GM10266 (cell line): ENCODE data around the gene PTP4A1.
"Not testable (repeated sequence)": the region's sequence is repeated elsewhere in the genome, so short reads cannot be mapped to it uniquely, and the experiment has no call there.

Experiments used
- DNase-seq: peaks from one replicate; pipeline ENCODE4 v3.0.0; 2012; ENCODE audit errors: extremely low spot score
- CTCF ChIP-seq: IDR thresholded peaks from 2 replicates; pipeline ENCODE4 v1.5.1; 2012; ENCODE audit warnings: mild to moderate bottlenecking, low read depth; ENCODE audit not compliant: control insufficient read depth, insufficient read depth; ENCODE audit errors: missing control alignments

The PTP4A1 gene

DNA sequence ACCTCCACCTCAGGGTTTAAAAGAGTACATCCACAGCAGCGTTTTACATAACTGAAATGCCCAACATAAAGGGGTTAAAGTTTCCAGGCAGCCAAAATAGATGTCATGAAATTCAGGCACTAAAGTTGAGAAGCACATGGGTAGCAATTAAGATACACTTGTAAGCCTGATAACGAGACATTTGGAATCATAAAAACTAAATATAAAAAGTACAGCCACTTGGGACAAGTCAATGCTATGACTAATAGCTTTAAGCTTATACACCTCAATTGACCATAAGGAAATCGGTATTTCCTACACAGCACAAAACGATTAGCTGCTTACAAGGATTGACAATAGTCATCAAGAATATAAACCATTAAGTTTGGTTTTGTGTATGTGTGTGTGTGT is 11.8 kb downstream of the PTP4A1 start:
- no peak for DNase-seq
- TF ChIP-seq CTCF, result no peak

DNA sequence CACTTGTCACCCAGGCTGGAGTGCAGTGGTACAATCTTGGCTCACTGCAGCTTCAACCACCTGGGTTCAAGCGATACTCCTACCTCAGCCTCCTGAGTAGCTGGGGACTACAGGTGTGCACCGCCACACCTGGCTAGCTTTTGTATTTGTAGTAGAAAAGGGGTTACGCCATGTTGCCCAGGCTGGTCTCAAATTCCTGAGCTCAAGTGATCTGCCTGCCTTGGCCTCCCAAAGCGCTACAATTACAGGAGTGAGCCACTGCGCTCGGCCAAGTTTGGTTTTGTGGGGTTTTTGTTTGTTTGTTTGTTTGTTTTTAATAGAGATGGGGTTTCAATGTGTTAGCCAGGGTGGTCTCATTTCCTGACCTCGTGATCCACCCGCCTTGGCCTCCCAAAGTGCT is 12.3 kb downstream of the PTP4A1 start:
- no peak for TF ChIP-seq CTCF
- no peak for DNase-seq

GRCh38 chr6:63585652-63586051 is 13.4 kb downstream of the PTP4A1 start:
- DNase-seq, result not testable (repeated sequence)

GRCh38 chr6:63589952-63590411 is 17.7 kb downstream of the PTP4A1 start:
- no peak for DNase-seq
- TF ChIP-seq CTCF, result no peak

DNA sequence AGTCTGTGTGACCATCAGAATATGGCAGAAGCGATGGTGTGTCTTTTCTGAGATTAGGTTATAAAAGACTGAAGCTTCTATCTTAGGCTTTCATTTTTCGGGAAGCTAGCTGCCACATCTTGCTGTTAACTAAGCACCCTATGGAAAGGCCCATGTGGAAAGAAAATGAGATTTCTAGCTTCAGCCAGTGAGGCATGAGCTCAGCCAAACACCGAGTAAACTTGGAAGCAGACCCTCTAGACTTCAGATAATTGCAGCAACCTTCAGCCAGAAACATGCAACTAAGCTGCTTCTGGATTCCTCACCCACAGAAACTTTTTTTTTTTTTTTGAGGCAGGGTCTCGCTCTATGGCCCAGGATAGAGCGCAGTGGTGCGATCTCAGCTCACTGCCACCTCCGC is 20.6 kb downstream of the PTP4A1 start:
- no peak for DNase-seq
- TF ChIP-seq CTCF, result no peak

GRCh38 chr6:63597141-63598048 is 25.1 kb downstream of the PTP4A1 start:
- TF ChIP-seq CTCF, result no peak
- no peak for DNase-seq

GRCh38 chr6:63598049-63599036 is 26.1 kb downstream of the PTP4A1 start:
- peak; percentile 93 for TF ChIP-seq CTCF
- DNase-seq, result peak; percentile 78
